Hematopoietic multipotent progenitor cell treated with erythropoietin and hydrocortisone succinate and interleukin-3 and kit ligand, for 15 days (in vitro differentiated cells): ENCODE data around the gene KCNMB2.
"Not testable (repeated sequence)": the region's sequence is repeated elsewhere in the genome, so short reads cannot be mapped to it uniquely, and the experiment has no call there.

Source experiments
- DNase-seq: peaks from one replicate; pipeline ENCODE4 v3.0.0-alpha.2; 2015; ENCODE audit warnings: low spot score

The KCNMB2 gene

GRCh38 chr3:178822722-178823121 lies 286.5 kb downstream of the KCNMB2 start:
- no peak for DNase-seq

- no peak for DNase-seq
These were observed 286.9 kb downstream of the KCNMB2 start for GRCh38 chr3:178823150-178823549.

DNA sequence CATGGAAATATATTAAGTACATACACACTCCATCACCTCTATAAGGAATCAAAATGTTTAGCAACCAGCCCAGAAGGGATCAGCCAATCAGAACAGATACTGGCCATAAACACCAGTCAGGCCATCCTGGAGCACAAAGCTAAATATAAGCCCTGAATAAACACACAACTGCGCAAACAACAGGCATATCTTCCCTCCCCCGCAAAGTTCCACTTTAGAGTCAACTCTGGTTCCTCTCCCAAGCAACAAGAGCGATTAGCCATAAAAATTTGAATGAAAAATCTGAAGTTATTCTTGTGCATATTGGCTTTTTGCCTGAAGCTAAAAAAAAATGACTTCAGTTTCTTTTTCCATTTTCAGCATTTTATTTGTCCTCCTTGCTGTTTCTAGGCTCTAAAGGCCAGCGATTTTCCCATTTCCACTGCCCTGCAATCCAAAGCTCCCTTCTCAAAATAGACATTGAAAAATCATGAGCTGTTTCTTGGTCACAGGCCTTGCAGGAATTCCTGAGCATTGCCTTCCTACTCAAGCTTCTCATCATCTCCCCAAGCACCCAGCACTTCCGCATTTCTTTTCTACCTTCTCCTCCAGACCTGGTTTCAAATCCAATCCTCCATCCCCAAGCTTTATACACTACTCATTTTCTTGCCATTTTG lies 287.5 kb downstream of the KCNMB2 start:
- DNase-seq = no peak

- DNase-seq = no peak
These were observed 290.3 kb downstream of the KCNMB2 start for GRCh38 chr3:178826435-178827123.

GRCh38 chr3:178827285-178827856 lies 291.1 kb downstream of the KCNMB2 start:
- DNase-seq = no peak

DNA sequence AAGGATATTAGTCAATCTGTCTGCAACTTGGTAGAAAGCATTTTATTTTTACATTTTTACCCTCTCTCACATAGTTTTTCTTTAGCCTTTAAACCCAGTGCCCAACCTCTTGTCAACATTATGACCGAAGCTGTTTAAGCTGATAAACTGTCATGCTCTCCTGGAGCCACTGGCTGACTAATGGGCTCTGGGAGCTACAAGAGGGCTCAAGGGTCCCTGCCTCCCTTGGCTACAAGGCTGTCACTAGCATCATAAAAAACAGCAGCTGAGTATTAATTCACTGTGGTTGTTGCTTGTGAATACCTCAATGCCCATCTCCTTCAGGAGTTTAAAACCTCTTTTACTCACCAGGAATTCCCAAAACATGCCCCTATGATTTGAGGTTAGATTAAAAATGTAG lies 297.5 kb downstream of the KCNMB2 start:
- no peak for DNase-seq

DNA sequence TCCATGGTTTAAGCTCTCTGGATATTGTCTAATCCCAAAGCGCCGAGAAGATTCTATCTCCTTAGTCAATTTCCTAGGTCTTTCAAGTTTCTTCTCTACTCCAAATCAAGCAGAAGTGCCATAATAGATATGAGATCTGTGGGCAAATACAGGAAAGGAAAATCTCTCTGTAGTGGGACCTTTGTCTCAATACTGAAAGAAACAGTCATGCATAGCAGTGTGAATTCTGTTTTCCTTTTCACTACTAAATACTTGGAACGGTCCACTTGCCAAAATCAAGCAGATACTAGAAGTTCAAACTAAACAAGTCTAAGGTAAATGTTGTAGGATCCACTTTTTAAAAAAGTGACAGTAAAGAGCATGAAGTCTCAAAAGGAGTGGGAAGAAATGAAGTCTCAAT lies 298.8 kb downstream of the KCNMB2 start:
- no peak for DNase-seq

DNA sequence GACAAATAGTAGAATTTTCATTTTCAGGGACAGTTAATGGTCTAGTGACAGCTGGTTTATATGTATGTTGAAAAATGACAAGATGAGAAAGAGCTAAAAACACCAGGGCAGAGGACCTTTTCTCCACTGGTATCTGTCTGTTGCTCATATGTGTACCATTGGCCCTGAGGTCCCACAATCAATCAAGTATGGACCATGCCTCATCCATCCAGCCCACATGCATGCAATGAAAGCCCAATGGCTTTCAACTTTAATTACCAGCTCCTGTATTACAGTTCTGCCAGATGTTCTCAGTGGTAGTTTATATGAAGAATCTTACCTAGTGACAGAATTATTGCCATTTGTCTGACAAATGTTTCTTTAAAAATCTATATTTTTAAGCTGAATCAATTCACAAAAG lies 301.3 kb downstream of the KCNMB2 start:
- DNase-seq = no peak

DNA sequence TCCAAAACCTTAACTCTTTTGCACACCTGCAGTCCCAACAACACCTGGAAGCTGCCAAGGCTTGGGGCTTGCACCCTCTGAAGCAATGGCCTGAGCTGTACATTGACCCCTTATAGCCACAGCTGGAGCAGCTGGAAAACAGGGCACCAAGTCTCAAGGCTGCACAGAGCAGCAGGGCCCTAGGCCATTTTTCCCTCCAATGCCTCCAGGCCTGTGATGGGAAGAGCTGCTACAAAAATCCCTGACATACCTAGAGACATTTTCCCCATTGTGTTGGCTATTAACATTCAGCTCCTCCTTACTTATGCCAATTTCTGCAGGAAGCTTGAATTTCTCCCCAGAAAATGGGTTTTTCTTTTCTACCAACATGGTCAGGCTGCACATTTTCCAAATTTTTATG lies 304.4 kb downstream of the KCNMB2 start:
- DNase-seq = no peak

- no peak for DNase-seq
These were observed 304.8 kb downstream of the KCNMB2 start for GRCh38 chr3:178841011-178841410.

DNA sequence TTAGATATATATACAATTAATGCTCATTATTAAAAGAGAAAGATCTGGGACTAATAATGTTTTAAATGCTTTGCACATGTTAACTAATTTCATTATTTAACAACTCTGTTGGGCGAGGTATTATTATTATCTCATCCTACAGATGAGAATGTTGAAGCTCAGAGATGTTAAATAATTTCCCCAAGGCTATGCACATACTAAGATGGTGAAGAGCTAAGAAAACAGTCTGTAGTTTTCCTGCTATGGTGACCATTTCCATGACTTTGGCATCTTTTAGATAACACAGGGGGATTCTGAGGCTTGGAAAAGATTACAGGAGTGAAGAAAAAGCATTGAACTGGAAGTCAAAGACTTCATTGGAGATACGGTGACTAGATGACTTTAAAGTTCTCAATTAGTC lies 308.7 kb downstream of the KCNMB2 start:
- no peak for DNase-seq

DNA sequence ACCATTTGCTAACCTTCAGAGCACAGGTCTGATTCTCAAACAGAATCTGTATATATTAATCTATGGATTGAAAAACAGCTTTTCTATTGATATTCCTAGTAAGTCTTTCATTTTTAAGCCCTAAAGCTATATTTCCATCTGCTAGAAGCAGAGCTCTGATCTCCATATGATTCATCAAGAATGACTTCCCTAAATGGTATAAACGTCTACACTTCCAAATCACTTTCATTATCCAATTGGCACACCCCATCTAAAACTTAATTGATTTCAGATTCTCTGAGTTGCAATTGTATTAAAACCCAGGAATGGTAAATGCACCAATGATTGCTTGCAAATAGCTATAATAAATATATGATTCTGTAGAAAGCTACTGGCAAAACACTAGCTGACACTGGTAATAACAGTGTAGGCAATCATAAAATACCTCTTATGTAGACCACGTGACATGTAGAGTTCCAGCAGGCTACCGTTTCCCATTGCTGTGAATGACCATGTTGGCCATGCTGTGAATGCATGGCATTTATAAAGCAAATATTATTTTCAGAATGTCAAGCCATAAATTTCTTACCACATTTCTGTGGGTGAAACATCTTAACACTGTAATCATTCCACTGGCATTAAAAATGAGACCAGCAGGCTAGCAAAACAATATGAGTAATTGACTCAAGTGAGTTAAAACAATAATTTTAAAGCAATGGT lies 309.3 kb downstream of the KCNMB2 start:
- DNase-seq = no peak

- DNase-seq = no peak
These were observed 311.0 kb downstream of the KCNMB2 start for GRCh38 chr3:178847190-178847589.

GRCh38 chr3:178849199-178849910 lies 313.1 kb downstream of the KCNMB2 start:
- DNase-seq = no peak

DNA sequence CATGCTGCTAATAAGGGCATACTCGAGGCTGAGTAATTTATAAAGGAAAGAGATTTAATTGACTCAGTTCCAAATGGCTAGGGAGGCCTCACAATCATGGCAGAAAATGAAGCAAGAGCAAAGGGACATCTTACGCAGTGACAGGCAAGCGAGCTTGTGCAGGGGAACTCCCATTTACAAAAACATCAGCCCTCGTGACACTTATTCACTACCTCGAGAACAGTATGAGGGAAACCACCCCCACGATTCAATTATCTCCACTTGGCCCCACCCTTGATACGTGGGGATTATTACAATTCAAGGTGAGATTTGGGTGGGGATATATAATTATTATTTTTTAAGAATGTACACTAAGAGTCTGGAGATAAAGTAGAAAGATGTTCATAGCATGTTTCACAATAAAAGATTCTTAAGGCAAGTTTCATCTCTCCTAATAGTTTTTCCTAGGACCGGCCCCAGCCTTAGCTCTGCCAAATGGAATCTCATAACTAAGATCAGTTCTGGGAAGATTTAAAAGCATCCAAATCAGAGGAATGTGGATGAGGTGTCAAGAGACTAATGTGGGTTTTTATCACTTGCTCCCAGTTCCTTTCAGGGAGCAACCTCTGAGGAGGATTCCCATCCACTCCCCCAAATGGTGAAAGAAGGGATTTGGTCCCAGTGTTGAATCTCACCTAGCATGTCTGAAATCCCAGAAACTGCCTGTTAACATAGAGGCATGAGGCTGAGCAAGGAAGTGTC lies 314.4 kb downstream of the KCNMB2 start:
- no peak for DNase-seq

DNA sequence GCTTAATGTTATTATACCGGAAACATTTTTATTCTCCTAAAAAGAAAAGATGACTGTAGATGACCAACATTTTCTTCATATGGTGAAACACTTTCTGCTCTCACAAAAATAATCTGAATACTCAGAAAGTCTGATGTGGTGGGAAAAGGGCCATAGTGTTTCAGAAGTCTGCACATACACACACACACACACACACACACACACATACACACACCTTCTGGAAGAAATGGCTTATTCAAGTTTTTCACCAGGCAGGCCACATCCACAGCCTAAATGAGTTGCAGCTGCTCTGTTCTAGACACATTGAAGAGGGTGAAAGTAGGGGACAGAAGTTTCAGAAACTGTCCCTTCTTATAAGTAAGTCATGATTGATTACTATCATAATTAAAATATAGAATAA lies 315.3 kb downstream of the KCNMB2 start:
- no peak for DNase-seq

DNA sequence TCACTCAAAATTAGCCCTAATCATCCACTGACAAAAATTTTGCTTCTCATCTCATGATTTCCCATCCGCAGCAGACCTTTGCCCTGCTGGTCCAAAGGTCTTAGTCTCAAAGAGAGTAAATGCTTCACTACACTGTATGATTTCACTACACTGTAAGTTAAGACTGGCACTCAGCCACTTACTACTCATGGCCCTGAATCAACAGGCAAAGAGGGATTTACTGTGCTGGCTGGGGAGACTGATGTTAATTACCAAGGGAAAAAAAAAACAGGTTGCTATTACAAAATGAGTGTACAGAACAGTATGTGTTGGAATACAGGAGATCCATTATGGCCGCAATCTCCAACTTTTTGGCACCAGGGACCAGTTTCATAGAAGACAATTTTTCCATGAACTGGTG lies 320.6 kb downstream of the KCNMB2 start:
- no peak for DNase-seq

GRCh38 chr3:178859386-178859785 lies 323.1 kb downstream of the KCNMB2 start:
- no peak for DNase-seq

DNA sequence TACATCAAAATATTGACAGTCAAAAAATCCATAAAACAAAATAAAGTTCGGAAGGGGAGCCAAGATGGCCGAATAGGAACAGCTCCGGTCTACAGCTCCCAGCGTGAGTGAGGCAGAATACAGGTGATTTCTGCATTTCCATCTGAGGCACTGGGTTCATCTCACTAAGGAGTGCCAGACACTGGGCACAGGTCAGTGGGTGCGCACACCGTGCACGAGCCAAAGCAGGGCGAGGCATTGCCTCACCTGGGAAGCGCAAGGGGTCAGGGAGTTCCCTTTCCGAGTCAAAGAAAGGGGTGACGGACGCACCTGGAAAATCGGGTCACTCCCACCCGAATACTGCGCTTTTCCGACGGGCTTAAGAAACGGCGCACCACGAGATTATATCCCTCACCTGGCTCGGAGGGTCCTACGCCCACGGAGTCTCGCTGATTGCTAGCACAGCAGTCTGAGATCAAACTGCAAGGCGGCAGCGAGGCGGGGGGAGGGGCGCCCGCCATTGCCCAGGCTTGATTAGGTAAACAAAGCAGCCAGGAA lies 323.7 kb downstream of the KCNMB2 start:
- not testable (repeated sequence) for DNase-seq

GRCh38 chr3:178868681-178869080 lies 332.4 kb downstream of the KCNMB2 start:
- DNase-seq = no peak

- no peak for DNase-seq
These were observed 333.8 kb downstream of the KCNMB2 start for GRCh38 chr3:178870085-178870484.
